GM12872 (cell line): Measurements from ENCODE around the gene CFAP206.

Experiments
- CTCF ChIP-seq: IDR thresholded peaks from 3 replicates; pipeline ENCODE4 v1.5.1; 2011; ENCODE audit warnings: low read depth, mild to moderate bottlenecking, low read length, moderate library complexity; ENCODE audit not compliant: insufficient read depth

Gene CFAP206

GRCh38 chr6:87395431-87395830 is 12.3 kb upstream of the CFAP206 start:
- TF ChIP-seq CTCF, result no peak

DNA sequence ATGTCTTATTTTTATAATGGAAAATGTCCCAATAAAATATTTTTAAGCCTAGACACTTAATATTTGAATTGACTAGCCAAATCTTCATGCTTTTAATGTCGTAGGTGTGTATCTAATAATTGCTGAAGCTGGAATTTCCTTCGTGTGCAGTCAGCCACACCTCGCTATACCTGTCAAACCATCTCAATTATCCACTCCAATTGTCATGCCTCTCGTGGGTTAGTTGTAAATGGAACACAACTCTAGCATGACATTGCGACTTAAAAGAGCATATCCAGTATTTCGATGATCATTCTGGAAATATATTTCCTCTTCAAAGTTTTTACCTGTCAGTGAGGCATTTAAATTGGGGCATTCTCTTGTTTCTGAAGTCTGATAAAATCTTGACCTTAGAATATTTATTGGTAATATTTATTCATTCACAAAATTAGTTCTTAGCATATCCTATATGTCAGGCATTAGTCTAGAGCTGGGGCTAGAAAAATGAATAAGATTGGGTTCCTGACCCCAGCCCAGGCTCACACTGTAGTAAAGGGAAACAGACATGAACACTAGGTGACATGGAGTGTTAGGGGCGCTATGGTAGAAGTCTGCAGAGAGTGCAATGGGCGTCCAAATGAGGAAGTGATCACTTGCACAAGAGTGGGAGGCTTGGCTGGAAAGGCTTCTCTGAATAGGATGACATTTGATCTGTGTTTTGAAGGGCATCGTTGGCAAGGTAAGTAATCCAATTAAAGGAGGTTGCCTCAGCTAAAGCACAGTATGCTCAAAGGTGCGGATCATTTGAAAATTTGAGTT is 11.0 kb upstream of the CFAP206 start:
- TF ChIP-seq CTCF, result no peak

DNA sequence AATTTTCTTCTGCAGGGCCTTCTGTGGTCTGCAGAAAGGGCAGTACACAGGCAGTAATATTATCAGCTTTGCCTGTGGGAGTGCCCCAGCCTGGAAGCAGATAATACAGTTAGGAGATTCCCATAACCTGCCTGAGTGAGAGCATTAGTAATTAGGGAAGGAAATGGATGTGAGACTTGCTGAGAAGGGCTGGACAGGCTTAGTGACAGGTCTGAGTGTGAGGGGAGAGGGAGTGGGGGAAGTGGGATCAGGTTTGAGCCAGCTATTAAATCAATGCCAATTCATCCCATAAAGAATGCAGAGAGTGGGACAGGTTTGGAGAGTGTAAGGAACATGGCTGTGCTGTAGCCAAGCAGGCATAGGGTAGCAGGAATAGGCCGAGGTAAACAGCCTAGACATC is 10.1 kb upstream of the CFAP206 start:
- TF ChIP-seq CTCF, result no peak

- no peak for TF ChIP-seq CTCF
Measured at GRCh38 chr6:87401832-87402231, 5.9 kb upstream of the CFAP206 start.

- no peak for TF ChIP-seq CTCF
Measured at GRCh38 chr6:87407561-87407900, 241 bp upstream of the CFAP206 start.

DNA sequence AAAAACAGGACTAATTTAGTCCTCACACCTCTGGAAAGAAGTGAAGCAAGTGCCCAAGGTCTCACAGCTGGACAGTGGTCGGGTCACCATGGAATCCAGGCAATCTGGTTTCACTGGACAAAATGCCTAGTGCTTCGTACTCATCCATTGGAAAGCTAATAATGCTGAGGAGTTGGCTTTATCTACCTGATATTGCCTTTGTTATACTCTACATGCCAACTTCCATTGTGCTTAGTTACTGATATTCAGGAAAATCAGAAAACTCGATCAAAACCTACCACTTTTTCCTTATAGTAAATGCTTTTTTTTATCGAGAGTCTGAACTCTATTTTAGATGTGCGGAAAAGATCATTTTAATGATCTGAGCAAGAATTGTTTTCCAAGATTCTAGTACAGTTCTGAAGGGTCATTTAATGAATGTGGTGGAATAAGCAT is 966 bp downstream of the CFAP206 start:
- no peak for TF ChIP-seq CTCF

DNA sequence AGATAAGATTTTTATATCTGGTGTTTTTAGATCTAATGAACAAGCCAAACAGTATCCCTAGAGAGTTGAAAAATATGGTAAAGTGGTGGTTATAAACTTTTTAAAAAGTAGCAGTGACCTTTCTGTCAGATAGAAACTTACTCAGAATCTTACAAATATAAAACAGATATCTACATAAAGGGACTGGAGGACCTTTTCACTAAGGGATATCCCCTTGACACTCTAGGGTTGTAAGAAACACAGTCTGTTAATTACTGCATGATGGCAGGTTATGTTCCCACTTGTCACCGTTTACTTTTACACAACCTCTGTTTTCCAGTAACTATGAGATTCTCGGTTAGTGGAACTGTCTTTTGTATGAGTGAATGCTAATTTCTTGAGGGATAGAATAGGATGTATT is 11.5 kb downstream of the CFAP206 start:
- no peak for TF ChIP-seq CTCF

GRCh38 chr6:87420360-87420759 is 12.6 kb downstream of the CFAP206 start:
- no peak for TF ChIP-seq CTCF
